ENCODE data around the gene PFKP. TPM values are rescaled to one million over a fixed set of nuclear protein-coding genes. Genes with fewer than 3 reads are reported as not detected.

The PFKP gene
- total RNA-seq, 2 experiments from 2014 or later, result 193 to 215 TPM

- no peak overlapping the region for H3K27ac Mint-ChIP-seq
- no peaks in the 10 kb centered on the region for H3K9me3 Mint-ChIP-seq
- DNase-seq (no peak), ATAC-seq (ENCODE audit: low read depth) (no peak)
- POLR2A ChIA-PET, result no interaction called here
- H3K4me3 Mint-ChIP-seq, result no peak overlapping the region
- peaks cover 21% of the 10 kb centered on the region for H3K36me3 Mint-ChIP-seq
- H3K4me1 Mint-ChIP-seq, result no peaks in the 10 kb centered on the region
- no peaks in the 10 kb centered on the region for H3K27me3 Mint-ChIP-seq
Measured at GRCh38 chr10:3148994-3149393, 81.6 kb downstream of the PFKP start.

DNA sequence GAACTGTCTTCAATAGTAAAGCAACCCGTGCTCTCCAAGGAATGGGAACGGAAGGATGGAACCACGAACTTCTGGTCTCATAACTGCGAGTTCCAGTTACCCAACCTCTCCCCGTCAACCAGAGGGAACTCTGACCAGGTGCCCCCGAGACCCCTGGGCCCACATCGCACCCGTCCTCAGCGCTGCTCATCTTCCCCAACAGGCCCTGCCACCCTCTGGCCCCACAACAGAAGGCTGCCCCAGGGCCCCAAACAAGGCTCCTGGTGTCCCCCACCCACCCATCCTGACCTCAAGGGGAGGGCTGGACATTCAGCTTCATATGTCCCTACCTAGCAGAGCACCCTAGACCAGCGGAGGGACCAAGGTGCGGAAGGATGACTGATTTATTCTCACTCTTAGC lies 82.6 kb downstream of the PFKP start:
- ATAC-seq (ENCODE audit: low read depth) (no peak), DNase-seq (no peak)
- no peaks in the 10 kb centered on the region for H3K4me1 Mint-ChIP-seq
- H3K36me3 Mint-ChIP-seq, result peaks cover 19% of the 10 kb centered on the region
- H3K27me3 Mint-ChIP-seq, result no peaks in the 10 kb centered on the region
- no peak overlapping the region for H3K4me3 Mint-ChIP-seq
- no peak overlapping the region for H3K27ac Mint-ChIP-seq
- H3K9me3 Mint-ChIP-seq, result no peaks in the 10 kb centered on the region
- POLR2A ChIA-PET, result no interaction called here

DNA sequence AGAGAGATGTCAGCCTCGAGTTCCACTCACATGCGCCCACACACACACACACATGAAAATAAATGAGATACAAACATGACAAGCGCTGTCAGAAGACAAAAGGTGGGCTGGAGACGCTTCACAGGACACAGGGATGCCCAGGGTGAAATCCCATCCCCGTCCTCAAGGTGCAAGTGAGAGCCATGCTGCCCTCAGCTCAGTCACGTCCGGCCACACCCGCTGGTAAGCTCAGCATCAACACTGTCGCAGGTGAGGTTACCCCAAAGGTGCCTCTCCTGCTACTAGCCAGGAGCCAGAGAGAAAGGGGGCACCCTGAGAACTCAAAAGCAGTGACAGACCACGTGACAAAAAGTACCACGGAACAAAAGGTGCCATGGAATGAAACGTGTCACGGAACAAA lies 83.0 kb downstream of the PFKP start:
- H3K27me3 Mint-ChIP-seq, result no peaks in the 10 kb centered on the region
- DNase-seq, result no peak
- ATAC-seq (ENCODE audit: low read depth), result no peak
- no peaks in the 10 kb centered on the region for H3K4me1 Mint-ChIP-seq
- no peaks in the 10 kb centered on the region for H3K9me3 Mint-ChIP-seq
- no peak overlapping the region for H3K27ac Mint-ChIP-seq
- H3K4me3 Mint-ChIP-seq, result no peak overlapping the region
- H3K36me3 Mint-ChIP-seq, result peaks cover 24% of the 10 kb centered on the region
- POLR2A ChIA-PET, result no interaction called here

DNA sequence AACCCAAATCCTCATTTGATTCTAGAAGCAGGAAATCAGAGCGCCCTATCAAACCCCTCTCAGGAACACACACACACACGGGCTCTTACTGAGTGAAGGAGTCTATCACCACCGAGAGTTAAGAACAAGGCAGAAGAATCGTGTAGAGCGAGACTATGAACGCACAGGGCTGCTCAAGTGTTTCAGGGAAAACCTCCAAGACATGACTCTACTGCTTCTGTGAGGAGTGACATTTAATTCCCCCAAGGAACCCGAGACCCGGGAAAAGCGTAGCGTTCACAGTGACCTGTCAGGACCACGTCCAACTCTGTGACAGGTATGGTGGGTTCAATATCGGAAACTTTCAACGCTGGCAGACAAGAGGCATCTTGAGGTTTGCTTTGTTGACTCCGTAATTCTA lies 83.6 kb downstream of the PFKP start:
- no peaks in the 10 kb centered on the region for H3K27me3 Mint-ChIP-seq
- DNase-seq (no peak), ATAC-seq (ENCODE audit: low read depth) (no peak)
- H3K27ac Mint-ChIP-seq, result no peak overlapping the region
- H3K4me1 Mint-ChIP-seq, result no peaks in the 10 kb centered on the region
- peaks cover 26% of the 10 kb centered on the region for H3K36me3 Mint-ChIP-seq
- POLR2A ChIA-PET, result no interaction called here
- H3K4me3 Mint-ChIP-seq, result no peak overlapping the region
- H3K9me3 Mint-ChIP-seq, result no peaks in the 10 kb centered on the region

- Mint-ChIP-seq H3K36me3 (peaks cover 26% of the 10 kb centered on the region), H3K27ac (no peak overlapping the region)
Measured at GRCh38 chr10:3151889-3152565, 84.7 kb downstream of the PFKP start.

DNA sequence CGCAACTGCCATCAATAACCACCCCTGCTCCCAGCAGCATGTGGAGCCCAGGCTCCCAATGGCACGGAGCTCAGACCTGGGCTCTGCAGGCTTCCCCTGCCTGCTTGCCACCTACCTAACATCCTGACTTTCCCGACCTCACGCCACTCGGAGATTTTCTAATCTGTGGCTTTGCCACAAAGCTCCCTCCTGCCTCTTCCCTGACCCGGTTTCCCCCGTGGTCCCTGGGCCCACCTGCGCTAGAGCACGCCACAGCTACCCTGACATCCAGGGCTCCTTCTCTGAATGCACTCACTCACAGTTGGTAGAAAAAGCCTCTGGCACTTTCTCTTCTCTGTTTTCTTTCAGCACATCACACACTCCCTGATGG lies 85.2 kb downstream of the PFKP start:
- Mint-ChIP-seq H3K36me3 (peaks cover 26% of the 10 kb centered on the region), H3K27ac (no peak overlapping the region), H3K4me1 (no peaks in the 10 kb centered on the region), H3K4me3 (no peak overlapping the region), H3K9me3 (no peaks in the 10 kb centered on the region), H3K27me3 (no peaks in the 10 kb centered on the region)
- no peak for ATAC-seq (ENCODE audit: low read depth)
- POLR2A ChIA-PET, result no interaction called here
- no peak for DNase-seq

More at GRCh38 chr10:3151889-3152565, 84.7 kb downstream of the PFKP start:
- H3K27me3 Mint-ChIP-seq, result no peaks in the 10 kb centered on the region
- DNase-seq (no peak), ATAC-seq (ENCODE audit: low read depth) (no peak)
- H3K4me1 Mint-ChIP-seq, result no peaks in the 10 kb centered on the region
- no peak overlapping the region for H3K4me3 Mint-ChIP-seq
- POLR2A ChIA-PET, result no interaction called here
- H3K9me3 Mint-ChIP-seq, result no peaks in the 10 kb centered on the region

DNA sequence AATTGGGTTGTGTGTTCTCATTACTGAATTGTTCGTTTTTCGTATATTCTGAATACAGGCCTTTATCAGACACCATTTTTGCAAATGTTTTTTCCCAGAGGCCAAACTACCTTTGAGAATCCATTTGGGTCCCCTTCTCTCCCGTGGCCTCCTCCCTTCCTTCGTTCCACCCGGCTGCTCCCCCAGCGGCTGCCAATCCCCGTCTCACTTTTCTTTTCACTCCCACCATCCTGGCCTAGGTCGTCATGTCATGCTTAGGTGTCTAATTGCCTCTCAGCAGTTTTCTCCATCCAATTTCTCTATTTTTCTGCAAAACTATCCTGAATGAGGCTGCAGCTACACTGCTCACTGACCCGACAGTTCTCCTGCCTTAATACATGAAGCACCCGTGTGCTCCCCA lies 87.3 kb downstream of the PFKP start:
- H3K27me3 Mint-ChIP-seq, result no peaks in the 10 kb centered on the region
- ATAC-seq (ENCODE audit: low read depth) (no peak), DNase-seq (no peak)
- no peaks in the 10 kb centered on the region for H3K9me3 Mint-ChIP-seq
- H3K4me1 Mint-ChIP-seq, result no peaks in the 10 kb centered on the region
- H3K4me3 Mint-ChIP-seq, result no peak overlapping the region
- no peak overlapping the region for H3K27ac Mint-ChIP-seq
- peaks cover 31% of the 10 kb centered on the region for H3K36me3 Mint-ChIP-seq
- POLR2A ChIA-PET, result no interaction called here

DNA sequence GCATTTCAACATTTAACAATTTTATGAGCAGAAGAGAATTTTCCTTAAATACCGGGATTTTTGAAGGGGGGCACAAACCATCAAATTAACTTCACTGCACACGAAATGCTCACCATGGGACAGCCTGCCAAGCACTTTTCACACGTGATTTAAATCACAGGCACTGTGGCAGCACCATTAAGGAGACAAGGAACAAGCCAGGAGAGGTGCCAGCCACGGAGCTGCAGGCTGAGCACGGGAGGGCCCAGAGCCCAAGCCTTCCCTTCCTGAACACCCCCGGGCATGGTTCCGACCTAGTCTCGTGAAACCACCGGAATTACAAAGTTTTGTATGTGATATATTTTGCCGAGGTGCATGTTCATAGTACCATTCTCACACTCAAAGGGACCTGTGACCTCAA lies 91.8 kb downstream of the PFKP start:
- no peak overlapping the region for H3K27ac Mint-ChIP-seq
- no peaks in the 10 kb centered on the region for H3K4me1 Mint-ChIP-seq
- no peak overlapping the region for H3K4me3 Mint-ChIP-seq
- POLR2A ChIA-PET, result no interaction called here
- no peaks in the 10 kb centered on the region for H3K9me3 Mint-ChIP-seq
- ATAC-seq (ENCODE audit: low read depth) (no peak), DNase-seq (no peak)
- no peaks in the 10 kb centered on the region for H3K27me3 Mint-ChIP-seq
- peaks cover 30% of the 10 kb centered on the region for H3K36me3 Mint-ChIP-seq

- Mint-ChIP-seq H3K4me3 (no peak overlapping the region), H3K9me3 (no peaks in the 10 kb centered on the region), H3K27ac (no peak overlapping the region), H3K4me1 (no peaks in the 10 kb centered on the region), H3K27me3 (no peaks in the 10 kb centered on the region), H3K36me3 (peaks cover 22% of the 10 kb centered on the region)
- POLR2A ChIA-PET, result interaction anchor here (1.2 kb wide), 1 partner anchor 10 kb away, joined by 4 read pairs; the partner anchor contains the start of gene PITRM1
- no peak for DNase-seq
- no peak for ATAC-seq (ENCODE audit: low read depth)
Measured at GRCh38 chr10:3162533-3162932, 95.2 kb downstream of the PFKP start.

GRCh38 chr10:3163879-3164278 lies 96.5 kb downstream of the PFKP start:
- Mint-ChIP-seq H3K27ac (no peak overlapping the region), H3K4me3 (no peak overlapping the region), H3K27me3 (no peaks in the 10 kb centered on the region), H3K9me3 (no peaks in the 10 kb centered on the region), H3K4me1 (no peaks in the 10 kb centered on the region), H3K36me3 (peaks cover 21% of the 10 kb centered on the region)
- ATAC-seq (ENCODE audit: low read depth), result no peak
- POLR2A ChIA-PET, result interaction anchor here (1.2 kb wide), 1 partner anchor 9 kb away, joined by 4 read pairs; the partner anchor contains the start of gene PITRM1
- no peak for DNase-seq

DNA sequence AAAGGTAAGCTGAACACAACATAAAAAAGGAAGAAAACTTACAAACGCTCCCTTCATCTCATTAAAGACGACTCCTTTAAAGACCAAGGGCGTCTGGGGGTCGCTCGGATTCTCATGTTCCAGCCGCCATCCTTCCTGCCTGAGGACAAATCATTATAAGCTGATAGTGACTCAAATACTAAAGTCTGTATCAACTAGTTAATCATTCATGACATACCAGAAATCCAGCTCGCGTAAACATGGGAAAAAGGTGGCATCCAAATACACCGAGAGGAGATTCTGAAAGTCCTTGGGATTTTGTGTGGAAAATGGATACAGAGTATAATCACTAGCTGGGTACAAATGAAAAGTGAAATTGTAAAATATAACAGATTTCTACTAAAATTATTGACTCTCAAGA lies 97.8 kb downstream of the PFKP start:
- no peaks in the 10 kb centered on the region for H3K9me3 Mint-ChIP-seq
- peaks cover 1% of the 10 kb centered on the region for H3K4me1 Mint-ChIP-seq
- peaks cover 18% of the 10 kb centered on the region for H3K36me3 Mint-ChIP-seq
- no peak for ATAC-seq (ENCODE audit: low read depth)
- POLR2A ChIA-PET, result interaction anchor here (0.6 kb wide), 1 partner anchor 608 kb away, joined by 3 read pairs; no protein-coding TSS in a partner anchor
- H3K27me3 Mint-ChIP-seq, result no peaks in the 10 kb centered on the region
- H3K27ac Mint-ChIP-seq, result no peak overlapping the region
- no peak for DNase-seq
- H3K4me3 Mint-ChIP-seq, result no peak overlapping the region

DNA sequence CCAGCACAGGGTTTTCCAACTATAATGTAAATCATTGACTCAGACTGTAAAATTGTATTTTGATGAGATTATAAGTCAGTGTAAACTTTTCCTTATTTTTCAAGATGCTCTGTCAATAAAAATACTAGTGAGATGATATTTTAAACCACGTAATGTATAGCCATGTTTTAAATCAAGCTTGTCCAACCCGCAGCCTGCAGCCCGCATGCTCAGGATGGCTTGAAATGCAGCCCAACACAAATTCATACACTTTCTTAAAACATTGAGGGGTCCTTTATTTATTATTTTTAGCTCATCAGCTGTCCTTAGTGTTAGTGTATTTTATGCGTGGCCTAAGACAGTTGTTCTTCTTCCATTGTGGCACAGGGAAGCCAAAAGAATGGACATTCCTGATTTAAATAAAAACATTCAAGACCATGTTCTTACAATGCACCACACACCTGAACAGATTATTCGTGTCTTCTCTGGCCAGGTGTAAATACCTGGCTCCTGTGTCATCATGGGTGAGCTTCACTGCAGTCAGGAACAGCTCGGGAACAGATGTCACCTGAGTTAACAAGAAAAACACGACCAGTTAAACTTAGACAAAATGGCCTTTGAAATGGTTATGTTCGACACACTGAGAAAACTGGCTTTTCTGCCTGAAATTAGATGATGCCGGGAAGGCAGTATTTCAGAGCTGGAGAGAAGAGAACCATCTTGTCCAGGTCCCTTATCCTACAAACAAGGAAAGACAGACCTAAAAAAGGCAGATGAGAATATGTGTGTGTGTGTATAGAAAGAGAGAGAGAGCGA lies 99.3 kb downstream of the PFKP start:
- no peaks in the 10 kb centered on the region for H3K9me3 Mint-ChIP-seq
- H3K4me3 Mint-ChIP-seq, result no peak overlapping the region
- peaks cover 3% of the 10 kb centered on the region for H3K4me1 Mint-ChIP-seq
- no peaks in the 10 kb centered on the region for H3K27me3 Mint-ChIP-seq
- POLR2A ChIA-PET, result no interaction called here
- peaks cover 17% of the 10 kb centered on the region for H3K36me3 Mint-ChIP-seq
- DNase-seq (no peak), ATAC-seq (ENCODE audit: low read depth) (no peak)
- no peak overlapping the region for H3K27ac Mint-ChIP-seq

DNA sequence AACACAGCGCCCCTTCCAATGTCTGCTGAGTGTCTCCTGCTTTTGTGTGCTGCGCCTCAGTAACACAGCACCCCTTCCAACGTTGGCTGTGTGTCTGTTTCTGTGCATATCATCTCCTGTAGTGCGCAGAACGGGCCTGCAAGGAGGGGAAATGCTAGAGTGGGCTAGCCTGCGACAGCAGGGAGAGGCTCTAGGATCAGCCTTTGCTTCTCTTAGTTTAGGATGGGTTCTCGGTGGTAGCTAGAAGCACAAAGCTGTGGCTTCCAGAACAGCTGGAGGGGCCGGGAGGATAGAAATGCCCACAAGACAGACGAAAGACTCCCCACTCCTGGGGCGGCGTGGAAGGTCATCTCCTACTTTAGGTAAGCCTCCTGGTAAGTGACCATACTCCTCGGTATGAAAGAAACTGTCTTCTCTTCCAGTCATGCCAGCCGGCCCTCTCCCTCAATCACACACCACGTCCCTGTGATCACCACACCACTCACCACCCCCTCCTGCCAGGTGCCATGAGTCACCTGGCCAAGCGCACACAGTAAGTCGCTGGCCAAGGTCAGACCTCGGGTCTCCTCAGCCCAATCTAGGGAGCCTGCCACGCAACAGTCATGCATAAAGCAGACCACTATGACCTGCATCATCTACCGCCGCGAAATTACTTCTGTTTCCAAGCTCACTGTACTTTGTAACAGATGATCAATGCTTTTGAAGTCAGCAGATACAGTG lies 100.4 kb downstream of the PFKP start:
- POLR2A ChIA-PET, result no interaction called here
- Mint-ChIP-seq H3K27me3 (no peaks in the 10 kb centered on the region), H3K9me3 (no peaks in the 10 kb centered on the region), H3K4me1 (peaks cover 4% of the 10 kb centered on the region), H3K27ac (no peak overlapping the region), H3K36me3 (peaks cover 12% of the 10 kb centered on the region), H3K4me3 (no peak overlapping the region)
- ATAC-seq (ENCODE audit: low read depth) (no peak), DNase-seq (no peak)

Measured in activated naive CD8-positive, alpha-beta T cell treated with anti-CD3 and anti-CD28 coated beads, Interleukin-2, amount 10 ng/mL, durations not matched to agents 7 days and 5 days (primary cell).